Activated CD4-positive, alpha-beta T cell treated with anti-CD3 and anti-CD28 coated beads, Interleukin-2, amount 10 ng/mL, durations not matched to agents 24 days and 14 days (primary cell): ENCODE results near the gene FARSA. TPM values are rescaled to one million over a fixed set of nuclear protein-coding genes. Genes with fewer than 3 reads are reported as not detected.
"Not testable (repeated sequence)": the region's sequence is repeated elsewhere in the genome, so short reads cannot be mapped to it uniquely, and the experiment has no call there.

Experiments used
- DNase-seq: peaks from one replicate; pipeline ENCODE4 v3.0.0; 2022
- H3K27ac Mint-ChIP-seq: one replicate; pipeline ENCODE4 v1.8.0; 2022; ENCODE audit warnings: mild to moderate bottlenecking, mixed read lengths
- H3K27me3 Mint-ChIP-seq: one replicate; pipeline ENCODE4 v1.8.0; 2022; ENCODE audit warnings: mixed read lengths
- H3K36me3 Mint-ChIP-seq: one replicate; pipeline ENCODE4 v1.8.0; 2022; ENCODE audit warnings: low read depth, mild to moderate bottlenecking, mixed read lengths
- H3K4me1 Mint-ChIP-seq: one replicate; pipeline ENCODE4 v1.8.0; 2021; ENCODE audit warnings: mixed read lengths
- H3K4me3 Mint-ChIP-seq: one replicate; pipeline ENCODE4 v1.8.0; 2022; ENCODE audit warnings: mild to moderate bottlenecking, moderate library complexity, mixed read lengths
- H3K9me3 Mint-ChIP-seq: one replicate; pipeline ENCODE4 v1.8.0; 2021; ENCODE audit warnings: mixed read lengths
- intact Hi-C: fragments of 100-400 bp; cut with micrococcal nuclease; formaldehyde crosslinking; loops from one replicate; pipeline ENCODE4 v1.15.1; 2023
- total RNA-seq: library from RNA; stranded (reverse); gene quantifications from 2 replicates; pipeline ENCODE4 v1.2.3, GENCODE V29; 2022

FARSA gene
- total RNA-seq = 202 and 208 TPM in 2 replicates

- H3K4me1 Mint-ChIP-seq = peaks cover 32% of the 10 kb centered on the region
- peak; percentile 96 for DNase-seq
- H3K27me3 Mint-ChIP-seq = no peaks in the 10 kb centered on the region
- H3K9me3 Mint-ChIP-seq = no peaks in the 10 kb centered on the region
- peak within 1 kb of the TSS; percentile 88 for H3K27ac Mint-ChIP-seq
- intact Hi-C loops = loop anchor here (1.0 to 10.0 kb wide), 4 partner anchors 15 to 1481 kb away; partner anchors contain the start of genes DDX39A, GCDH, GET3 and SYCE2
- H3K4me3 Mint-ChIP-seq = peak within 1 kb of the TSS; percentile 95
- H3K36me3 Mint-ChIP-seq = peaks cover 30% of the 10 kb centered on the region
Measured at GRCh38 chr19:12933287-12934072, at the start of gene FARSA. FARSA (minus strand) TSS chr19:12933711; CDS start chr19:12933696, 15 bp downstream.

- DNase-seq = no peak
- H3K9me3 Mint-ChIP-seq = no peaks in the 10 kb centered on the region
- H3K4me1 Mint-ChIP-seq = peaks cover under 1% of the 10 kb centered on the region
- peaks cover 12% of the 10 kb centered on the region for H3K27me3 Mint-ChIP-seq
- no peak overlapping the region for H3K27ac Mint-ChIP-seq
- H3K4me3 Mint-ChIP-seq = no peak overlapping the region
- H3K36me3 Mint-ChIP-seq = no peaks in the 10 kb centered on the region
- intact Hi-C loops = loop anchor here (1.0 to 10.0 kb wide), 3 partner anchors 49 to 282 kb away; no protein-coding TSS in a partner anchor
Measured at GRCh38 chr19:12983091-12983490, 49.6 kb upstream of the FARSA start.

- H3K4me1 Mint-ChIP-seq = peaks cover 4% of the 10 kb centered on the region
- no peak for DNase-seq
- H3K4me3 Mint-ChIP-seq = no peak overlapping the region
- H3K27me3 Mint-ChIP-seq = peaks cover 16% of the 10 kb centered on the region
- H3K27ac Mint-ChIP-seq = no peak overlapping the region
- no peaks in the 10 kb centered on the region for H3K36me3 Mint-ChIP-seq
- intact Hi-C loops = loop anchor here (1.0 to 10.0 kb wide), 3 partner anchors 50 to 282 kb away; no protein-coding TSS in a partner anchor
- no peaks in the 10 kb centered on the region for H3K9me3 Mint-ChIP-seq
Measured at GRCh38 chr19:12982648-12983047, 49.1 kb upstream of the FARSA start.

- Mint-ChIP-seq H3K4me3 (no peak overlapping the region), H3K4me1 (peaks cover 4% of the 10 kb centered on the region), H3K27ac (no peak overlapping the region), H3K9me3 (no peaks in the 10 kb centered on the region), H3K36me3 (no peaks in the 10 kb centered on the region), H3K27me3 (peaks cover 9% of the 10 kb centered on the region)
- no peak for DNase-seq
- intact Hi-C loops = loop anchor here (5.0 to 10.0 kb wide), 2 partner anchors 52 to 285 kb away; no protein-coding TSS in a partner anchor
Measured at GRCh38 chr19:12979974-12980373, 46.5 kb upstream of the FARSA start.

- DNase-seq, intact Hi-C loops, H3K27ac Mint-ChIP-seq, H3K9me3 Mint-ChIP-seq, H3K36me3 Mint-ChIP-seq, H3K4me3 Mint-ChIP-seq, H3K4me1 Mint-ChIP-seq: not testable (repeated sequence)
- peaks cover 10% of the 10 kb centered on the region for H3K27me3 Mint-ChIP-seq
Measured at GRCh38 chr19:12976109-12976508, 42.6 kb upstream of the FARSA start.

GRCh38 chr19:12975221-12975741 is 41.8 kb upstream of the FARSA start:
- Mint-ChIP-seq H3K9me3 (no peaks in the 10 kb centered on the region), H3K36me3 (no peaks in the 10 kb centered on the region), H3K27me3 (peaks cover 12% of the 10 kb centered on the region), H3K4me1 (peaks cover 4% of the 10 kb centered on the region), H3K4me3 (no peak overlapping the region), H3K27ac (no peak overlapping the region)
- DNase-seq = no peak
- intact Hi-C loops = no loop called here

GRCh38 chr19:12974301-12975220 is 41.0 kb upstream of the FARSA start:
- Mint-ChIP-seq H3K27me3 (peaks cover 12% of the 10 kb centered on the region), H3K27ac (no peak overlapping the region), H3K36me3 (no peaks in the 10 kb centered on the region), H3K9me3 (no peaks in the 10 kb centered on the region), H3K4me3 (no peak overlapping the region), H3K4me1 (peaks cover 8% of the 10 kb centered on the region)
- no peak for DNase-seq
- intact Hi-C loops = no loop called here

- Mint-ChIP-seq H3K4me1 (peaks cover 8% of the 10 kb centered on the region), H3K36me3 (no peaks in the 10 kb centered on the region), H3K27me3 (peaks cover 10% of the 10 kb centered on the region), H3K9me3 (no peaks in the 10 kb centered on the region), H3K27ac (no peak overlapping the region), H3K4me3 (no peak overlapping the region)
- intact Hi-C loops = no loop called here
- DNase-seq = no peak
Measured at GRCh38 chr19:12973236-12973635, 39.7 kb upstream of the FARSA start.

- Mint-ChIP-seq H3K27ac (no peak overlapping the region), H3K9me3 (no peaks in the 10 kb centered on the region), H3K27me3 (peaks cover 3% of the 10 kb centered on the region), H3K4me1 (peaks cover 6% of the 10 kb centered on the region), H3K36me3 (no peaks in the 10 kb centered on the region), H3K4me3 (no peak overlapping the region)
- no peak for DNase-seq
- intact Hi-C loops = no loop called here
Measured at GRCh38 chr19:12970070-12970820, 36.7 kb upstream of the FARSA start.

- no peak for DNase-seq
- intact Hi-C loops = no loop called here
- H3K9me3 Mint-ChIP-seq = no peaks in the 10 kb centered on the region
- no peak within 1 kb of the TSS for H3K27ac Mint-ChIP-seq
- peaks cover 3% of the 10 kb centered on the region for H3K27me3 Mint-ChIP-seq
- H3K4me3 Mint-ChIP-seq = no peak within 1 kb of the TSS
- no peaks in the 10 kb centered on the region for H3K36me3 Mint-ChIP-seq
- H3K4me1 Mint-ChIP-seq = peaks cover 11% of the 10 kb centered on the region
Measured at GRCh38 chr19:12969292-12969988, 35.9 kb upstream of the FARSA start, which contains the start of gene DAND5. DAND5 (plus strand) TSS chr19:12969576; CDS start chr19:12969661, 85 bp downstream.

- no peak overlapping the region for H3K27ac Mint-ChIP-seq
- peaks cover 3% of the 10 kb centered on the region for H3K27me3 Mint-ChIP-seq
- intact Hi-C loops = no loop called here
- H3K36me3 Mint-ChIP-seq = no peaks in the 10 kb centered on the region
- DNase-seq = no peak
- no peaks in the 10 kb centered on the region for H3K9me3 Mint-ChIP-seq
- no peak overlapping the region for H3K4me3 Mint-ChIP-seq
- H3K4me1 Mint-ChIP-seq = peaks cover 11% of the 10 kb centered on the region
Measured at GRCh38 chr19:12967907-12968306, 34.4 kb upstream of the FARSA start.

- Mint-ChIP-seq H3K27me3 (peaks cover 3% of the 10 kb centered on the region), H3K4me3 (peak overlapping the region; percentile 72), H3K27ac (no peak overlapping the region), H3K4me1 (peaks cover 11% of the 10 kb centered on the region), H3K36me3 (no peaks in the 10 kb centered on the region), H3K9me3 (no peaks in the 10 kb centered on the region)
- DNase-seq = no peak
- intact Hi-C loops = loop anchor here (1.0 kb wide), 1 partner anchor 80 kb away; no protein-coding TSS in a partner anchor
Measured at GRCh38 chr19:12965812-12966135, 32.3 kb upstream of the FARSA start.
